Stimulated activated naive B cell treated with anti-CD40 and anti-IgM and Interleukin-4, amounts not matched to agents 10 μg/mL and 1 μg/mL and 100 μg/mL, for 72 hours (primary cell): Measurements from ENCODE around the gene LPIN3.

ENCODE experiments used
- ATAC-seq, 2 donors: fragments of 150-1000 bp; cut with Tn5 transposase; replicated peaks; 2 replicates each; pipeline ENCODE4 v1.10.0; 2021; ENCODE audit warnings: moderate library complexity in 1 of 2
- DNase-seq: peaks from one replicate; pipeline ENCODE4 v3.0.0; 2021
- H3K27ac Mint-ChIP-seq: one replicate; pipeline ENCODE4 v1.8.0; 2022; ENCODE audit warnings: mild to moderate bottlenecking, mixed read lengths
- H3K27me3 Mint-ChIP-seq, 2 donors: one replicate each; pipeline ENCODE4 v1.8.0; 2022; ENCODE audit warnings: mixed read lengths in 2 of 2
- H3K36me3 Mint-ChIP-seq, 2 donors: one replicate each; pipeline ENCODE4 v1.8.0; 2022; ENCODE audit warnings: mixed read lengths in 2 of 2, mild to moderate bottlenecking in 1 of 2
- H3K4me1 Mint-ChIP-seq, 2 donors: one replicate each; pipeline ENCODE4 v1.8.0; 2022; ENCODE audit warnings: mixed read lengths in 2 of 2, mild to moderate bottlenecking in 1 of 2
- H3K4me3 Mint-ChIP-seq, 2 donors: one replicate each; pipeline ENCODE4 v1.8.0; 2022; ENCODE audit warnings: mild to moderate bottlenecking in 2 of 2, mixed read lengths in 2 of 2, moderate library complexity in 1 of 2
- H3K9me3 Mint-ChIP-seq, 2 donors: one replicate each; pipeline ENCODE4 v1.8.0; 2022; ENCODE audit warnings: mixed read lengths in 2 of 2, mild to moderate bottlenecking in 1 of 2

LPIN3 gene

GRCh38 chr20:41314386-41314785 is 26.2 kb upstream of the LPIN3 start:
- peaks cover 0 to 1% of the 10 kb centered on the region in 2 donors for H3K9me3 Mint-ChIP-seq
- no peak overlapping the region for H3K27ac Mint-ChIP-seq
- DNase-seq, result no peak
- peaks cover 35 to 43% of the 10 kb centered on the region in 2 donors for H3K4me1 Mint-ChIP-seq
- no peak for ATAC-seq
- H3K27me3 Mint-ChIP-seq, result no peaks in the 10 kb centered on the region
- no peak overlapping the region for H3K4me3 Mint-ChIP-seq
- peaks cover 11 to 24% of the 10 kb centered on the region in 2 donors for H3K36me3 Mint-ChIP-seq

- DNase-seq, result no peak
- no peak for ATAC-seq
- peak overlapping the region; percentile 88 to 97 for H3K4me3 Mint-ChIP-seq
- H3K9me3 Mint-ChIP-seq, result peaks cover 0 to 1% of the 10 kb centered on the region in 2 donors
- peaks cover 3 to 14% of the 10 kb centered on the region in 2 donors for H3K36me3 Mint-ChIP-seq
- peaks cover 26 to 35% of the 10 kb centered on the region in 2 donors for H3K4me1 Mint-ChIP-seq
- H3K27ac Mint-ChIP-seq, result no peak overlapping the region
- H3K27me3 Mint-ChIP-seq, result no peaks in the 10 kb centered on the region
Measured at GRCh38 chr20:41316051-41316450, 24.6 kb upstream of the LPIN3 start.

GRCh38 chr20:41316602-41317545 is 23.7 kb upstream of the LPIN3 start:
- ATAC-seq (peak; percentile 69 to 73), DNase-seq (peak; percentile 58)
- H3K27ac Mint-ChIP-seq, result peak overlapping the region; percentile 97
- H3K36me3 Mint-ChIP-seq, result peaks cover 3 to 14% of the 10 kb centered on the region in 2 donors
- no peaks in the 10 kb centered on the region for H3K9me3 Mint-ChIP-seq
- no peaks in the 10 kb centered on the region for H3K27me3 Mint-ChIP-seq
- H3K4me1 Mint-ChIP-seq, result peaks cover 26 to 35% of the 10 kb centered on the region in 2 donors
- peak overlapping the region; percentile 88 to 97 for H3K4me3 Mint-ChIP-seq

GRCh38 chr20:41317546-41318270 is 22.9 kb upstream of the LPIN3 start, which contains the start of gene ZHX3:
TSS of gene ZHX3 (minus strand) at chr20:41317731. CDS start at chr20:41204916, 112,815 bp downstream.
- H3K4me1 Mint-ChIP-seq, result peaks cover 26 to 35% of the 10 kb centered on the region in 2 donors
- H3K9me3 Mint-ChIP-seq, result no peaks in the 10 kb centered on the region
- H3K36me3 Mint-ChIP-seq, result peaks cover 3 to 14% of the 10 kb centered on the region in 2 donors
- peak within 1 kb of the TSS; percentile 97 for H3K27ac Mint-ChIP-seq
- DNase-seq (peak; percentile 98), ATAC-seq (peak; percentile 97 to 98)
- H3K27me3 Mint-ChIP-seq, result no peaks in the 10 kb centered on the region
- H3K4me3 Mint-ChIP-seq, result peak within 1 kb of the TSS; percentile 88 to 97

GRCh38 chr20:41318271-41318649 is 22.4 kb upstream of the LPIN3 start:
- no peak for DNase-seq
- Mint-ChIP-seq H3K4me1 (peaks cover 26 to 35% of the 10 kb centered on the region in 2 donors), H3K9me3 (no peaks in the 10 kb centered on the region), H3K27me3 (no peaks in the 10 kb centered on the region), H3K36me3 (peaks cover 3 to 14% of the 10 kb centered on the region in 2 donors), H3K4me3 (peak overlapping the region; percentile 33 to 67), H3K27ac (no peak overlapping the region)
- ATAC-seq, result no peak

GRCh38 chr20:41320441-41320840 is 20.2 kb upstream of the LPIN3 start:
- Mint-ChIP-seq H3K4me3 (no peak overlapping the region), H3K36me3 (peaks cover 0 to 7% of the 10 kb centered on the region in 2 donors), H3K4me1 (peaks cover 19 to 25% of the 10 kb centered on the region in 2 donors), H3K27me3 (no peaks in the 10 kb centered on the region), H3K9me3 (no peaks in the 10 kb centered on the region), H3K27ac (no peak overlapping the region)
- DNase-seq, result no peak
- ATAC-seq, result no peak

GRCh38 chr20:41320976-41321375 is 19.6 kb upstream of the LPIN3 start:
- Mint-ChIP-seq H3K4me3 (no peak overlapping the region), H3K27ac (peak overlapping the region; percentile 62), H3K36me3 (peaks cover 0 to 7% of the 10 kb centered on the region in 2 donors), H3K27me3 (no peaks in the 10 kb centered on the region), H3K4me1 (peaks cover 16 to 20% of the 10 kb centered on the region in 2 donors), H3K9me3 (no peaks in the 10 kb centered on the region)
- ATAC-seq (no peak), DNase-seq (no peak)

- Mint-ChIP-seq H3K4me3 (no peak overlapping the region), H3K27me3 (no peaks in the 10 kb centered on the region), H3K36me3 (no peaks in the 10 kb centered on the region), H3K27ac (no peak overlapping the region), H3K9me3 (no peaks in the 10 kb centered on the region), H3K4me1 (peaks cover 17 to 20% of the 10 kb centered on the region in 2 donors)
- no peak for DNase-seq
- no peak for ATAC-seq
Measured at GRCh38 chr20:41327178-41327577, 13.4 kb upstream of the LPIN3 start.

GRCh38 chr20:41329435-41330342 is 10.9 kb upstream of the LPIN3 start:
- peak; percentile 99 for ATAC-seq
- peak overlapping the region; percentile 66 for H3K27ac Mint-ChIP-seq
- H3K4me1 Mint-ChIP-seq, result peaks cover 17 to 20% of the 10 kb centered on the region in 2 donors
- H3K9me3 Mint-ChIP-seq, result no peaks in the 10 kb centered on the region
- H3K36me3 Mint-ChIP-seq, result no peaks in the 10 kb centered on the region
- peak; percentile 34 for DNase-seq
- H3K4me3 Mint-ChIP-seq, result peak overlapping the region; percentile 30
- H3K27me3 Mint-ChIP-seq, result no peaks in the 10 kb centered on the region

- DNase-seq (no peak), ATAC-seq (no peak)
- Mint-ChIP-seq H3K27ac (no peak overlapping the region), H3K27me3 (peaks cover 2 to 3% of the 10 kb centered on the region in 2 donors), H3K4me1 (peaks cover 17 to 20% of the 10 kb centered on the region in 2 donors), H3K9me3 (no peaks in the 10 kb centered on the region), H3K36me3 (no peaks in the 10 kb centered on the region), H3K4me3 (no peak overlapping the region)
Measured at GRCh38 chr20:41330343-41330720, 10.3 kb upstream of the LPIN3 start.

- H3K27me3 Mint-ChIP-seq, result peaks cover 6 to 9% of the 10 kb centered on the region in 2 donors
- ATAC-seq (no peak), DNase-seq (no peak)
- peaks cover 17 to 20% of the 10 kb centered on the region in 2 donors for H3K4me1 Mint-ChIP-seq
- H3K36me3 Mint-ChIP-seq, result no peaks in the 10 kb centered on the region
- H3K4me3 Mint-ChIP-seq, result no peak overlapping the region
- H3K27ac Mint-ChIP-seq, result no peak overlapping the region
- H3K9me3 Mint-ChIP-seq, result no peaks in the 10 kb centered on the region
Measured at GRCh38 chr20:41330941-41331340, 9.7 kb upstream of the LPIN3 start.

- Mint-ChIP-seq H3K4me1 (peaks cover 17 to 20% of the 10 kb centered on the region in 2 donors), H3K36me3 (no peaks in the 10 kb centered on the region), H3K27ac (no peak overlapping the region), H3K27me3 (peaks cover 6 to 13% of the 10 kb centered on the region in 2 donors), H3K9me3 (no peaks in the 10 kb centered on the region), H3K4me3 (no peak overlapping the region)
- no peak for DNase-seq
- no peak for ATAC-seq
Measured at GRCh38 chr20:41331731-41332130, 8.9 kb upstream of the LPIN3 start.

GRCh38 chr20:41334036-41334435 is 6.6 kb upstream of the LPIN3 start:
- peaks cover 10 to 21% of the 10 kb centered on the region in 2 donors for H3K27me3 Mint-ChIP-seq
- H3K4me3 Mint-ChIP-seq, result no peak overlapping the region
- no peaks in the 10 kb centered on the region for H3K36me3 Mint-ChIP-seq
- no peak overlapping the region for H3K27ac Mint-ChIP-seq
- DNase-seq (no peak), ATAC-seq (no peak)
- H3K9me3 Mint-ChIP-seq, result no peaks in the 10 kb centered on the region
- peaks cover 11 to 15% of the 10 kb centered on the region in 2 donors for H3K4me1 Mint-ChIP-seq
